ENCODE data around the gene CCDC142.
"Not testable (repeated sequence)": the region's sequence is repeated elsewhere in the genome, so short reads cannot be mapped to it uniquely, and the experiment has no call there.

Gene CCDC142

DNA sequence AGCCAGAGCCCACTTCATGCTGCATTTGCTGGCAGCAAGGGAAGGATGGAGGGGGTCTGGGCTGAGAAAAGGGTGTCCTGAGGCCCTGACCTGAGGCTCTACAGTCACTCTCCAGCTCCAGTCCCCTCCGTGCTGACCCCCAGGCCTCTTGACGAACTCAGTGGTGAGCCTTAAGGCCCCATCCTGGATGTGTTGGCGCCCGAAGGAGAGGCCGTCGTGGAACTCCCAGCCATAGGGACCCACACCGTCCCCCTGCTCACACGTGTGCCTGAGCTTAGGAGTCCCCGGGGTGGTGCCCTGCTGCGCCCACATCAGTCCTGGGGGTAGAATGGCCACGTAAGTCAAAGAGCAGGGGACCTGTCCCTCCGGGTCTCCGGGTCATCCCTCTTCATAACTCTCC is 18.4 kb downstream of the CCDC142 start:
- no peak for DNase-seq (ENCODE audit: low read depth in 2 of 2)

DNA sequence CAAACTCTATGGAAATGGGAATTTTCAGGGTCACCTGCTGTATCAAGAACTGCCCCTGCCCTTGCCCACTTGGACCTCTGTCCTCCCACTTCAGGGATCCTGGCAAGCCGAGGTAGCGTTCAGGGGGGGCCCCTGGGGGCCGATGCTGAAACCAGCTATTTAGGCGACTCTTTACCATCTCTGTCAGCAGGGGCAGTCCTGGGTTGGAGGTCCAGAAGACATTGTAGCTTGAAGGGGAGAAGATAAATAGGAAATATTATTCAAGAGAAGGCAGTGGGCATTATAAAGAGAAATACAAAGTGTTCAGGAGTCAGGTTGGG is 20.1 kb downstream of the CCDC142 start:
- no peak for DNase-seq (ENCODE audit: low read depth in 2 of 2)

DNA sequence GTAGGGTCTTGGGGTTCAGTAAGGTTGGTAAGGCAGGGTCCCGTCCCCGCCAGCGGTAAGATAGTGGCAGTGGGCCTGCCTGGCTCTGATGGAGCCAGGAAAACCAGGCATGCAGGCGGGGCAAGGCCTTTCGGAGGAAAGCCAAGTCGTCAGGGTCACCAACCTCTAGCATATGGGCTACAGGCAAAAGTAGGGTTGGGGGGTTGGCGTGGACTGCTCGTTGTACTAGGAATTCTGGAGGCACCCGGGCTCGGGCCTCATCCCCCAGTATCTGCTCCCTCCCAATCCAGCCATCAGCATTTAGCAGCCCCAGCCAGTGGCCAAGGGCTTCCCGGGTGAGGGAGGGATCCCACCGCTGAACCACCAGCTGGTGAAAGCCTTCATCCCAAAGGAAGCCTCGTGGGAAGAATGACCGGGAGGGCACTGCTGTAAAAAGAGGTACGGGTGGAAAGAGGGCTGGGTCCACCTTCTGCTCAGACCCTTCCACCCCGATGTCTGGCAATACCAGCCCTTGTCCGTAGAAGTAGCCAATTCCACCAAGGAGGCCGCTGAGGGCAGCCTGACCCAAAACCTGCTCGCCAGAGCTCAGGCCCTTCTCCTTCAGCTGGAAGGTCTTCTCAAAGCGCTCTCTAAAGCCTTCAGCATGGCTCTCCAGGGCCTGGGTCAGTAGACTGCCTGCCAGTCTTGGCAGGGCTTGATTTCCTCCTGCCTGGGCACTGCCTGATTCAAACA is 20.6 kb downstream of the CCDC142 start:
- DNase-seq (ENCODE audit: low read depth in 2 of 2) = no peak

DNA sequence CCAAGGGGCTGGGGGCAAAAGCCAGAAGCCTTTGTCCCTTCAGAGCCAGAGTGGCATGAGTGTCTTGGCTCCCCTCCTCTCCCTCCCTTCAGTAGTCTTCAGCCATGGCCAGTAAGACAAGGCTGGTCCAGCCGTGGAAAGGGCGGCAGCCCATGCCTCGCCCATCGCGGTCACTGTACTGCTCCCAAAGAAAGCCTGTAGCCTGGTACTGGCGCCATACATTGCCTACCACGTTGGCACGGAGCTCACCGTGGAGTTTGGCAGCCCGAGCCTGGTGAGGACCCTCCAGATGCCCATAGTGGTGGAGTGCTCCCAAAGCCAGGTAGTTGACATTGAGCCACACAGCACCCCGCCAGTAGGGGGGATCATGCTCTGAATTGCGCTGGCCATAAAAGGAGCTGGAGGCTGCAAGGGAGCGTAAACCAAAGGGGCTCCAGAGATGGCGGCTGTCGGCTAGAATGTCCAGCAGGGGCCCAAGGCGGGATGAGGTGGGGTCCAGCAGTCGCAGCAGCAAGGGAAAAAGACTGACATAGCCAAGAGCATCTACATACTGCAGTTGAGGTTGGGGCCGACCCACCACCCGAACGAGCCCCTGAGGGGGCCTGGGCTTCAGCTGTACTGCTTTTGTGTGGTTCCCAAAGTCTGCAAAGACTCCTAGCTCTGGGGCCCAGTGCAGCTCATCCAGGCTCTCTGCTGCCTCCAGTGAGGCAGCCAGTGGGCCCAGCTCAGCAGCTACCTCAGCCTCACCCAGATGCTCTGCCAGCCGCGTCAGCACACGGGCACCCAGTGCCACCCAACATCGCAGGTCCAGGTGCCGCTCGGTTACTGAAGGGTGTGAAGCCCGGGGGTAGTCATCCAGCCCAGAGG is 21.4 kb downstream of the CCDC142 start:
- DNase-seq (ENCODE audit: low read depth in 2 of 2) = no peak

DNA sequence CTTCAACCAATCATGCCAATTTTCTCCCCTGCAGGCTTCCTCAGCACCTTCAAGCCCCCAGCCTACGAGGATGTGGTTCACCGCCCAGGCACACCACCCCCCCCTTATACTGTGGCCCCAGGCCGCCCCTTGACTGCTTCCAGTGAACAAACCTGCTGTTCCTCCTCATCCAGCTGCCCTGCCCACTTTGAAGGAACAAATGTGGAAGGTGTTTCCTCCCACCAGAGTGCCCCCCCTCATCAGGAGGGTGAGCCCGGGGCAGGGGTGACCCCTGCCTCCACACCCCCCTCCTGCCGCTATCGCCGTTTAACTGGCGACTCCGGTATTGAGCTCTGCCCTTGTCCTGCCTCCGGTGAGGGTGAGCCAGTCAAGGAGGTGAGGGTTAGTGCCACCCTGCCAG is 22.6 kb downstream of the CCDC142 start:
- DNase-seq (ENCODE audit: low read depth in 2 of 2) = not testable (repeated sequence)

DNA sequence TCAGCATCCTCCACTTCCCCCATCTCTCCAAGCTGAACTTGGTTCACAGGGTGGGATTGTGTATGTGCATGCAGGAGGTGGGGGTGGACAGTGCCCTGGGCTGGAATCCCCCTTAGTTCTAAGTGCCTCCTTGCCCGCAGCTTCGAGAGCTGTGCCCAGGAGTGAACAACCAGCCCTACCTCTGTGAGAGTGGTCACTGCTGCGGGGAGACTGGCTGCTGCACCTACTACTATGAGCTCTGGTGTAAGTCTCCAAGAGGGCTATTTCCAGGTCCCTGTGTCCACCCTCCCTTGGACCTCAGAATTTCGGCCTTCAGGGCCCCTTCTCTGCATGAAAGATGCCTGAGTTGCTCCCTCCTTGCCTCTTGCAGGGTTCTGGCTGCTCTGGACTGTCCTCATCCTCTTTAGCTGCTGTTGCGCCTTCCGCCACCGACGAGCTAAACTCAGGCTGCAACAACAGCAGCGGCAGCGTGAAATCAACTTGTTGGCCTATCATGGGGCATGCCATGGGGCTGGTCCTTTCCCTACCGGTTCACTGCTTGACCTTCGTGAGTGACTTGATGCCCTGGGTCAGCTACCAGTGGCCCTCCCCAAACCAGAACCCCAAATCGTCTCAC is 23.2 kb downstream of the CCDC142 start:
- DNase-seq (ENCODE audit: low read depth in 2 of 2) = not testable (repeated sequence)

DNA sequence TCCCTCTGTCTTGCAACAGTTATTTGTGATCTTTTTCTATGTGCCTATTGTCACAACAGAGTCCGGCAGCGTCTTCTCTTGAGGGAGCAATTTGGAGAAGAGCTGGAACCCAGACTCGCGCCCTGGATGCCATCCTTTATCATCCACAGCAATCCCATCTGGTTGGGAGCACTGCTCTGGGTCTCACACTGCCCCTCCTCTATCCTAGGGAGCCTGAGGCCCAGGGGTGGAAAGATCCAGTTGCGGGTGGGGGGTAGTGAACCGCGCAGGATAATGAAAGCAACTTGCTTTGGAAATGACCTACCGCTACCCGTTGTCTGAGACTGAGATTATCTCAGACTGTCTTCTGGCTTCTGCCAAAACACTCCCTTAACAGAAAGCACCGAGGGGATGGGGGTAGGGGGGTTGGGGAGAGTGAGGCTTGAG is 23.8 kb downstream of the CCDC142 start:
- DNase-seq (ENCODE audit: low read depth in 2 of 2) = no peak

DNA sequence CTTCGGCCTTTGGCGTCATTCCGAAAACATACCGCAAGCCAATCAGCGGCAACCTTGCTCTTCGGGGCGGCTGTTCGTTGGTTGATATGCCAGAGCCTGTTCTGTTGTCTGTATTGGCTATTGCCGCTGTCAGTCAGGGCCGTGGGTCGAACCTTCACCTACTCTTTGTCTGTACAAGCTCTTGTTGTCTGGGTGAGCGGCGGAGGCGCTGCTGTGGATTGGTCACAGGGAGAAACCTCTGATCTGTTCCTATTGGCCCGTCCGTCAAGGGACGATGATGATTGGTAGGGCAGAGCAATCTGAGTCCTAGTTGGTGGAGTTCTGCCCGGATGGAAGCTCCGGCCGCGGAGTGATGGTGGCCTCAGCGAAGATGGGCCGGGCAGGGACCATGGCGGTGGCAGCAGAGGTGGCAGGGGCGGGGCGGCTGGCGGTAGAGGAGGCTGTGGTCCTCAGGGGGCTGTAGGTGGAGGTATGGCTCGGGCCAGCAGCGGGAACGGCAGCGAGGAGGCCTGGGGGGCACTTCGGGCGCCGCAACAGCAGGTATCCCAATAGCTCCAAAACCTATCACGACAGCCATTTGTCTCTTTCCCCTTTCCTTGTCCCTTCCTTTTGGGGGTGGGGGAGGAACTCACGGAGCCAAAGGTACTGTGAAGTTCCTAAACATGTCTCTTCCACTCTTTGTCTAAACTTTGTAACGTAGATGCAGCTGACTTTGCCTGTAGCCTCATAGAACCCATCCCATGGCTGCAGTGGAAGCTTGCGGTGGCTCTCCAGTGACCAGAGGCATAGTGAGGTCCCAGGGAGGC is 24.5 kb downstream of the CCDC142 start, which contains the start of gene WBP1:
TSS of gene WBP1 (plus strand) at position 307 of the 806 bp plus-strand sequence. CDS start at position 472, 165 bp downstream.
- DNase-seq (ENCODE audit: low read depth in 2 of 2) = peak; percentile 95 to 97

DNA sequence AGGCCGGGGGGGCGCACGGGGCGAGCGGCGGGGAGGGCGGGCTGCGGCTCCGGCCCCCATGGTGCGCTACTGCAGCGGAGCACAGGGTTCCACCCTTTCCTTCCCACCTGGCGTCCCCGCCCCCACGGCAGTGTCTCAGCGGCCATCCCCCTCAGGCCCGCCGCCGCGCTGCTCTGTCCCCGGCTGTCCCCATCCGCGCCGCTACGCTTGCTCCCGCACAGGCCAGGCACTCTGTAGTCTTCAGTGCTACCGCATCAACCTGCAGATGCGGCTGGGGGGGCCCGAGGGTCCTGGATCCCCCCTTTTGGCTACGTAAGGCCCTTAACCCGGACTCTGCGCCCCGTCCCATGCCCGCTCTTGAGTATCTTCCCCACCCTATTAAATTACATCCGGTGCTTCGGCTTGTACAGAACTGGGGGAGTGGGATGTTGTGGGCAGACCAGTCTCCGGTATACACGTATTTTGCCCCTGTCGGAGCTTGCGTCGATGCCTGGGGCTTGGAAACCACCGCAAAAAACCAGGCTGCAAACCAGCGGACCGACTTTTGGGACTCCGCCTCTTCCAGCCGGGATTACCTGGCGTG is 25.2 kb downstream of the CCDC142 start:
- peak; percentile 66 to 70 for DNase-seq (ENCODE audit: low read depth in 2 of 2)

DNA sequence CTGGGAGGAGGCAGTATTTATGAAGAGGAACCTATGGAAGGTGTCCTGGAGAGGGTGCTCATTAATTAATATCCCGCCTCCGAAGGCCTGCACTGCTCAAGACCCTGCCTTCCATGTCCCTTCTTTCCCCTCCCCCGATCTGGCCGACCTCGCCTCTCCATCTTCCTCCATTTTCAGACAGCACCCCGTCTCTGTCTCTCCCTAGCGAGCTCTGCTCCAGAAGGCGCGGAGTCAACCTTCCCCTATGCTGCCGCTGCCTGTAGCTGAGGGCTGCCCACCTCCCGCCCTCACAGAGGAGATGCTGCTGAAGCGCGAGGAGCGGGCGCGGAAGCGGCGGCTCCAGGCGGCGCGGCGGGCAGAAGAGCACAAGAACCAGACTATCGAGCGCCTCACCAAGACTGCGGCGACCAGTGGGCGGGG is 25.7 kb downstream of the CCDC142 start:
- DNase-seq (ENCODE audit: low read depth in 2 of 2) = no peak

DNA sequence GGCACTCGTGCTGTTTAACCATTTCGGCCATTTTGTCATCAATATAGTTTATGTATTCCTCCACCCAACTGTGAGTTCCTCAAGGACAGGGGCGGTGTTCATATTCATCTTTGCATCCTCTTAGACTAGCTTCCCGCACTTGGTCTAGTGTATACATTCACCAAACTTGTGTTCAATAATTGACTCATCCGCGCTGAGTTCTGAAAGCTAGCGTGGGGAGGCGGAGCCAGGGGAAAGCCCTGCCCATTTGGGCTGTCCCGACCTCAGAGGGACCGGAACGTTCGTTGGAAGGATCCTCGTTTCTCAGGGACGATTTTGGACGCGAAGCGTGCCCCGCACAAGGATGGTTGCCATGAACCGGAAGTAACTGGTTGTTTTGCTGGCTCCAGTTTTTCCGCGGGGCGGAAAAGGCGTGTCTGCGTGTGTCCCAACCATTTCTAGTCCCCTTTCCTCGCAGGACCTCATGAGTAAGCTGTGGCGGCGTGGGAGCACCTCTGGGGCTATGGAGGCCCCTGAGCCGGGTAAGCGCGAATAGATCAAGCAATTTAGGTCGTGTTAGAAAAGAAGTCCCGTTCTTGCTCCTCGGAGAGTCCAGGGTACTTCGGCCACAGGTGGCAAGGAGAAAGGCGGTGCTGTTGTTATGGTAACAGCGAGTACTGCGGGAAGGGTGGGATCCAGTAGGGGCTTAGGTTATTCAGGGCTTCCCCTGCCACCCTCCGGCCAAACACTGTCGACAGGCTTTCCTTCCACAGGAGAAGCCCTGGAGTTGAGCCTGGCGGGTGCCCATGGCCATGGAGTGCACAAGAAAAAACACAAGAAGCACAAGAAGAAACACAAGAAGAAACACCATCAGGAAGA is 27.9 kb downstream of the CCDC142 start, which contains the start of gene INO80B:
TSS of gene INO80B (plus strand) at position 434 of the 858 bp plus-strand sequence. CDS start at position 464, 30 bp downstream.
- peak; percentile 94 to 95 for DNase-seq (ENCODE audit: low read depth in 2 of 2)

DNA sequence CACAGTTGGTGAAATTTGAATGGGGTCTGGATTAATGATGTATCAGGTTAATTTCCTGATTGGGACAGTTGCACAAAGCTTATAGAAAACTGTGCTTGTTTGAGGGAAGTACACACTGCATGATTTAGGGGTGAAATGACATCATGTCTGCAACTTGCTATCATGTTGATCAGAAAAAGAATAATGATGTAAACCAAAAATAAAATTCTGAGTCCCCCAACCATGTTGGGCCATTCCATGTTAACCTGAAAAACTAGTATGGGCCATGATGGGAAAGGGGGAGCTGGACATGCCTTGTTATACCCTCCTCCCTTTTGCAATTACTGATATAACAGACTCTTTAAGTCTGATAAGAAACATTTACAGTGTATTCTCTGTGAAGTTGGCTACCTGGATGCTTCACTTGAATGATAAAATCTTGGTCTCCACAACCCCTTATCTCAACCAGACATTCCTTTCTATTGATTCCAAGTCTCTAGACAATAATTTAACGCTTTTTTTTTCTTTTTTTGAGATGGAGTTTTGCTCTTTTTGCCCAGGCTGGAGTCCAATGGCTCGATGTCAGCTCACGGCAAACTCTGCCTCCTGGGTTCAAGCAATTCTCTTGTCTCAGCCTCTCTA is 32.1 kb downstream of the CCDC142 start:
- DNase-seq (ENCODE audit: low read depth in 2 of 2) = no peak

DNA sequence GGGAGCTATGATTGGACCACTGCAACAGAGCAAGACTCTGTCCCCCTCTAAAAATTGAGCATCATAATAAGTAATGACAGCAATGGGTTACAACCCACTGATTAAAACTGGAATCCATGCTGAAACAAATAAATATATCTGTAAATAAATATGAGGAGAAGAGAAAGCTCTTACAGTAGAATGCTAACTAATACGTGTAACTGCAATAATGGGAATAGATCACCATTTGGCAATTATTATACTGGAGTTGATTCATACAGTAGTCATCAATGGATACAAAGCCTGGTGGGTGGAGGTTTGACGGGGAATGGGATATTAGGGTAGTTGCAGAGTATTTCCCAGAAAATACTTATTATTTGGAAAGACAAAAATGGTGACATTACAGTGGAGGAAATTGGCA is 34.0 kb downstream of the CCDC142 start:
- DNase-seq (ENCODE audit: low read depth in 2 of 2) = no peak

DNA sequence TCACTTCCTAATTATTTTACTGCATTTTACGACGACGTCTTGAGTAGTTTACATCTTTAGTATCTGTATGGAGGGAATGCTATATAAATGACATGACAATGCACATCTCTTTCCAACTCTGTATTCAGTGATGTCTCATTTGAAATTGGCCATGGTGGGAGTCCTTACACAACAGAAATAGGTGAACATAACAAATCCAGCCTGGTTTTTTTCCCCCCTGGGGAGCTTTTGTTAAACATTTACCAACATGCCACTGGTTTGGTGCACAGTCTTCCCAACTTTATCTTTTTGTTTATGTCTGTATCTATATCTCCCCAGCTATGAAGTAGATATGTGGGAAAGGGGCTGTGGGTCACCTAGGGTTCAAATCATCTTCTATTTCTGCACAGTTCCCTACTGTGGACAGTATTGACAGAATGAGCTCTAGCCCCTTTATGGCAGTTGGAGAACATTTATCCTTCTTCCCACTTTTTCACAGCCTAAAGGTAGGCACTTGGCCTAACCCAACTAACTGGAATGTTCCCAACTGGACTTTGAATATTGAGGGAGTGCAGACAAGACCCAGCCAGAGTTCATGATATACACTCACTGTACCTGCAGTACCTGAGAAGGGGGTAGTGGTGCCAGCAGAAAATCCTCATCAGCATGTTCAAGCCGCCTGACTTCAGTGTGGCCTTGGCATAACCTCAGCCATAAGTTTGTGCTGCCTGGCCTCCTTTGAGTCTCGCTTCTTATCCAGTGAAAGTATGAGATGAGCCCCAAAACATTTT is 35.4 kb downstream of the CCDC142 start:
- DNase-seq (ENCODE audit: low read depth in 2 of 2) = no peak

DNA sequence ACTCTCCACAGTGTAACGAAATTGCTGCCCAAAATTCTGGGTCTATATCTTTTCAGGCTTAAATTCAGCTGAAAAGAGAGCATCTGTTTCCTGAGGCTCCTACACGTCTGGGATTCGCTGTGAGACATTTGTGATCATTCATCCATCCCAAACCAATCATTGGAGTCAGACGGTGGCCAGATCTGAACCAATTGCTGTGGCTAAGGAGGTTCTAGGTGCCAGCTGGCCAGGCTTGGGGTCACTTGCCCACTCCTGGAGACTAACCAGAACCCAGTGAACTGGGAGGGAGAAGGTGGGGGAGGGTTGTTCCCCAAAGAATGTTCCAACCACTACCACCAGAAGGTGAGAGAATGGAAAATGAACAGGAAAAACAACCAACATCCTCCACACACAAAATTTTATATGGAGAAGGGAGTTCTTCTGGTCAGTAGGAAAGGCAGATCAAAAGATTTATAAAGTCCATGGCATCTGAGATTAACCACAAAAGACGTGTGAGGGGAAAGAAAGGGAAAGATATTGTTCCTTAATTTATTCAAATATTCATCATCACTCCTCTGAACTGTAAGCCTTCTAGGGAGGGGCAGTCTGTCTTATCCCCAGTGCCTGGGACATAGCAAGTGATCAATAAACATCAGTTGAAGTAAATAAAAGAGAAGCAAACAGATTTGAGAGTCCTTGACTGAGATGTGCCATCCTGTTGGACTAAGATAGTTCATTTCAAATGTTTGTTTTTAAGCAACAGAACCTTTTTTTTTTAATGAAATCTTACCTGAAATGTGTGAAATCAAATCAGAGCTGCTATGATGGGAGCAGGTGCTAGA is 38.1 kb downstream of the CCDC142 start:
- no peak for DNase-seq (ENCODE audit: low read depth in 2 of 2)

DNA sequence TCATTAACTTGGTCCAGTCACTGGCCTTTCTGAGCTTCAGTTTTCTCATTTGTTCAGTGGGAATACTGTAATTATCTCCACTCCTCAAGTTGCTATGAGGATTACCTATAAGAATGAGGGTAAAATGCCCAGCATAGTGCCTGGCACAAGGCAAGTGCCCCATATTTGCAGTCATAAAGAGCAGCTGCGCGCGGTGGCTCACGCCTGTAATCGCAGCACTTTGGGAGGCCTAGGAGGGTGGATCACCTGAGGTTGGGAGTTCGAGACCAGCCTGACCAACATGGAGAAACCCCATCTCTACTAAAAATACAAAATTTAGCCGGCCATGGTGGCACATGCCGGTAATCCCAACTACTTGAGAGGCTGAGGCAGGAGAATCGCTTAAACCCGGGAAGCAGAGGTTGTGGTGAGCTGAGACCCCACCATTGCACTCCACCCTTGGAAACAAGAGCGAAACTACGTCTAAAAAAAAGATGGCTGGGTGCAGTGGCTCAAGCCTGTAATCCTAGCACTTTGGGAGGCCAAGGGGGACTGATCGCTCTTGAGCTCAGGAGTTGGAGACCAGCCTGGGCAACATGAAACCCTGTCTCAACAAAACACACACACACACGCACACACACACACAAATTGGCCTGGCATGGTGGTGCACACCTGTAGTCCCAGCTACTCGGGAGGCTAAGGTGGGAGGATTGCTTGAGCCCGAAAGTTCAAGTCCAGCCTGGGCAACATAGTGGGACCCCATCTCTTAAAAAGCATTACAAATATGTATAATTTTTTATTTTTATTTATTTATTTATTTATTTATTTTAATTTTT is 40.1 kb downstream of the CCDC142 start:
- DNase-seq (ENCODE audit: low read depth in 2 of 2) = not testable (repeated sequence)

Data from stimulated activated CD8-positive, alpha-beta memory T cell treated with anti-CD3 and anti-CD28 coated beads, Interleukin-2, amount 100 ng/mL, for 1 hour (primary cell).